AG20443 (cell line): Measurements from ENCODE around the gene SF3A2.

Experiments
- DNase-seq: peaks from one replicate; pipeline ENCODE4 v3.0.0; 2012; ENCODE audit warnings: low spot score, mixed read lengths

The SF3A2 gene

GRCh38 chr19:2291185-2291751 lies 54.6 kb downstream of the SF3A2 start:
- DNase-seq = no peak

- peak; percentile 87 for DNase-seq
Observed at GRCh38 chr19:2294687-2295335, 58.2 kb downstream of the SF3A2 start.

GRCh38 chr19:2296141-2296540 lies 59.5 kb downstream of the SF3A2 start:
- DNase-seq = no peak
